Activated CD4-positive, alpha-beta T cell treated with anti-CD3 and anti-CD28 coated beads, Interleukin-2, amount 50 U/mL, for 24 hours (primary cell): ENCODE results near the gene DUSP28.
"Not testable (repeated sequence)": the region's sequence is repeated elsewhere in the genome, so short reads cannot be mapped to it uniquely, and the experiment has no call there.

Experiments used
- DNase-seq, 2 donors: peaks; one replicate each; pipeline ENCODE4 v3.0.0-alpha.2; 2020; ENCODE audit warnings: low read depth in 1 of 2, low spot score in 1 of 2

Gene DUSP28

GRCh38 chr2:240560084-240560479 lies at the start of gene DUSP28:
Gene DUSP28, plus strand, starts transcription at chr2:240560357. Its CDS starts 328 bp downstream, at chr2:240560685.
- peak; percentile 80 to 84 for DNase-seq

GRCh38 chr2:240510513-240511210 lies 49.5 kb upstream of the DUSP28 start:
- no peak for DNase-seq

- DNase-seq = no peak
Observed at GRCh38 chr2:240511351-240512108, 48.6 kb upstream of the DUSP28 start.

- no peak for DNase-seq
Observed at GRCh38 chr2:240512109-240512485, 48.1 kb upstream of the DUSP28 start.

- no peak for DNase-seq
Observed at GRCh38 chr2:240512666-240513535, 47.3 kb upstream of the DUSP28 start.

GRCh38 chr2:240513549-240514287 lies 46.4 kb upstream of the DUSP28 start:
- DNase-seq = peak; percentile 60 to 79

- DNase-seq = no peak
Observed at GRCh38 chr2:240514631-240515030, 45.5 kb upstream of the DUSP28 start.

GRCh38 chr2:240517342-240517741 lies 42.8 kb upstream of the DUSP28 start:
- no peak for DNase-seq

GRCh38 chr2:240518981-240519380 lies 41.2 kb upstream of the DUSP28 start:
- DNase-seq = no peak

GRCh38 chr2:240519396-240520129 lies 40.6 kb upstream of the DUSP28 start:
- DNase-seq = no peak

GRCh38 chr2:240520130-240520973 lies 39.8 kb upstream of the DUSP28 start:
- no peak for DNase-seq

- DNase-seq = no peak
Observed at GRCh38 chr2:240520974-240521350, 39.2 kb upstream of the DUSP28 start.

GRCh38 chr2:240521885-240522284 lies 38.3 kb upstream of the DUSP28 start:
- DNase-seq = not testable (repeated sequence)

- DNase-seq = no peak
Observed at GRCh38 chr2:240522406-240522805, 37.8 kb upstream of the DUSP28 start.

- no peak for DNase-seq
Observed at GRCh38 chr2:240523451-240524281, 36.5 kb upstream of the DUSP28 start.

- DNase-seq = no peak
Observed at GRCh38 chr2:240524963-240525718, 35.0 kb upstream of the DUSP28 start.

- no peak for DNase-seq
Observed at GRCh38 chr2:240525802-240526201, 34.4 kb upstream of the DUSP28 start.

- DNase-seq = no peak
Observed at GRCh38 chr2:240526521-240526920, 33.6 kb upstream of the DUSP28 start.
